Measurements from ENCODE around the gene CDH4. TPM values are rescaled to one million over a fixed set of nuclear protein-coding genes. Genes with fewer than 3 reads are reported as not detected.

The CDH4 gene
- total RNA-seq, 1 experiment from 2014 or later: not detected

DNA sequence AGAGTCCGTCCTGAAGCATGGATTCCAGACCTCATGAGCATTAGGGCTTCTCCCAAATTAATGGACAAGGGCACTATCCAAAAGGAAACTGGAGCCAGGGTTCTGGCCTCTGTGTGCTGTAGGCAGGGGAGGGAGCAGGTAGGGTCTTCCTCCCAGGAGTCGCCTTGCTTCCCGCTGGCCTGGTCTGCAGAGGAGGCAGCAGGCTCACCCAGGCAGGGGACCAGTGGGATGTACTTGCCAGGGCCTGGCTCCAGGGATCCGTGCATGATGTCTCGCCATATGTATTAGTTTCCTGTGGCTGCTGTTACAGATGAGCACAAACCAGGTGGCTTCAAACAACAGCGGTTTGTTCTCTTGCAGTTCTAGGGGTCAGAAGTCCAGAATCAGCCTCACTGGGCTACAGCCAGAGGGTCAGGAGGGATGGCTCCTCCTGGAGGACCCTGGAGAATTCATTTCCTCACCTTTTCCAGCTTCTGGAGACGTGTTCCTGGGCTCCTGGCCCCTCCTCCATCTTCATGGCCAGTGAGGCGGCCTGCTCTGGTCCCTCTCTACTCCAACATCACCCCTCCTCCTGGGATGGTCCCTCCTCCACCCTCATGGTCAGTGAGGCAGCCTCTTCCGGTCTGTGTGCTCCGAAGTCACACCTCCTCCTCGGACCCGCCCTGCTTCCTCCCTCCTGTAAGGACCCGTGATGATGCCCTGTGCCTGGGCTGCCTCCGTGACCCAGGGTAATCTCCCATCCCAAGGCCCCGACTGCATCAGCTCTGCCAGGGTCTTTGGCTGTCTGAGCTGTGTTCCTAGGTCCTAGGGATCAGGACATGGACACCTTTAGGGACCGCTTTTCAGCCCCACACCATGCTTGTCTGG lies 329.1 kb downstream of the CDH4 start:
- no TSS peak for BruUV-seq (replicated peaks)
- ATAC-seq: no peak
- Histone ChIP-seq H3K4me3 (ENCODE audit: low read depth in 2 of 2, low read length in 2 of 2) (no peak overlapping the region), H3K27ac (ENCODE audit: low read length) (no peak overlapping the region), H3K36me3 (ENCODE audit: control insufficient read depth, insufficient read depth, low read length) (no peaks in the 10 kb centered on the region), H3K27me3 (ENCODE audit: control insufficient read depth, insufficient read depth, low read length) (peaks cover 3% of the 10 kb centered on the region; the same call in 1 of the 2 replicates), H3K4me1 (ENCODE audit: control insufficient read depth, insufficient read depth, low read length) (no peaks in the 10 kb centered on the region), H3K9me3 (ENCODE audit: control insufficient read depth, insufficient read depth, low read depth, low read length) (no peaks in the 10 kb centered on the region)
- intact Hi-C loops (cut with micrococcal nuclease; ENCODE audit: unreplicated experiment) (no loop called here), in situ Hi-C loops (cut with HindIII; ENCODE audit: low pct_unique_long_range_greater_than_20kb, low sequenced_read_pairs) (no loop called here)
- no peak for DNase-seq (ENCODE audit: low read depth, low spot score)
- TF ChIP-seq, protein P1, sequence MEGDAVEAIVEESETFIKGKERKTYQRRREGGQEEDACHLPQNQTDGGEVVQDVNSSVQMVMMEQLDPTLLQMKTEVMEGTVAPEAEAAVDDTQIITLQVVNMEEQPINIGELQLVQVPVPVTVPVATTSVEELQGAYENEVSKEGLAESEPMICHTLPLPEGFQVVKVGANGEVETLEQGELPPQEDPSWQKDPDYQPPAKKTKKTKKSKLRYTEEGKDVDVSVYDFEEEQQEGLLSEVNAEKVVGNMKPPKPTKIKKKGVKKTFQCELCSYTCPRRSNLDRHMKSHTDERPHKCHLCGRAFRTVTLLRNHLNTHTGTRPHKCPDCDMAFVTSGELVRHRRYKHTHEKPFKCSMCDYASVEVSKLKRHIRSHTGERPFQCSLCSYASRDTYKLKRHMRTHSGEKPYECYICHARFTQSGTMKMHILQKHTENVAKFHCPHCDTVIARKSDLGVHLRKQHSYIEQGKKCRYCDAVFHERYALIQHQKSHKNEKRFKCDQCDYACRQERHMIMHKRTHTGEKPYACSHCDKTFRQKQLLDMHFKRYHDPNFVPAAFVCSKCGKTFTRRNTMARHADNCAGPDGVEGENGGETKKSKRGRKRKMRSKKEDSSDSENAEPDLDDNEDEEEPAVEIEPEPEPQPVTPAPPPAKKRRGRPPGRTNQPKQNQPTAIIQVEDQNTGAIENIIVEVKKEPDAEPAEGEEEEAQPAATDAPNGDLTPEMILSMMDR (IDR thresholded peaks at IDR 0.05): no peak
- TF ChIP-seq SIN3A (IDR thresholded peaks at IDR 0.05; ENCODE audit: borderline replicate concordance, insufficient read depth, low read depth, low read length) (no peak), TCF7L2 (IDR thresholded peaks at IDR 0.05; ENCODE audit: low read depth, low read length) (no peak), POLR2AphosphoS5 (IDR thresholded peaks at IDR 0.05; ENCODE audit: low read depth, low read length) (no peak)
- TF ChIP-seq, protein P2, sequence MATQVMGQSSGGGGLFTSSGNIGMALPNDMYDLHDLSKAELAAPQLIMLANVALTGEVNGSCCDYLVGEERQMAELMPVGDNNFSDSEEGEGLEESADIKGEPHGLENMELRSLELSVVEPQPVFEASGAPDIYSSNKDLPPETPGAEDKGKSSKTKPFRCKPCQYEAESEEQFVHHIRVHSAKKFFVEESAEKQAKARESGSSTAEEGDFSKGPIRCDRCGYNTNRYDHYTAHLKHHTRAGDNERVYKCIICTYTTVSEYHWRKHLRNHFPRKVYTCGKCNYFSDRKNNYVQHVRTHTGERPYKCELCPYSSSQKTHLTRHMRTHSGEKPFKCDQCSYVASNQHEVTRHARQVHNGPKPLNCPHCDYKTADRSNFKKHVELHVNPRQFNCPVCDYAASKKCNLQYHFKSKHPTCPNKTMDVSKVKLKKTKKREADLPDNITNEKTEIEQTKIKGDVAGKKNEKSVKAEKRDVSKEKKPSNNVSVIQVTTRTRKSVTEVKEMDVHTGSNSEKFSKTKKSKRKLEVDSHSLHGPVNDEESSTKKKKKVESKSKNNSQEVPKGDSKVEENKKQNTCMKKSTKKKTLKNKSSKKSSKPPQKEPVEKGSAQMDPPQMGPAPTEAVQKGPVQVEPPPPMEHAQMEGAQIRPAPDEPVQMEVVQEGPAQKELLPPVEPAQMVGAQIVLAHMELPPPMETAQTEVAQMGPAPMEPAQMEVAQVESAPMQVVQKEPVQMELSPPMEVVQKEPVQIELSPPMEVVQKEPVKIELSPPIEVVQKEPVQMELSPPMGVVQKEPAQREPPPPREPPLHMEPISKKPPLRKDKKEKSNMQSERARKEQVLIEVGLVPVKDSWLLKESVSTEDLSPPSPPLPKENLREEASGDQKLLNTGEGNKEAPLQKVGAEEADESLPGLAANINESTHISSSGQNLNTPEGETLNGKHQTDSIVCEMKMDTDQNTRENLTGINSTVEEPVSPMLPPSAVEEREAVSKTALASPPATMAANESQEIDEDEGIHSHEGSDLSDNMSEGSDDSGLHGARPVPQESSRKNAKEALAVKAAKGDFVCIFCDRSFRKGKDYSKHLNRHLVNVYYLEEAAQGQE (IDR thresholded peaks at IDR 0.05; ENCODE audit: insufficient read depth in 1 of 2, low read depth in 2 of 2, low read length in 1 of 2): no peak
- ChIA-PET CTCF (interaction anchor here (0.6 kb wide), 1 partner anchor 43 kb away, joined by 3 read pairs; no protein-coding TSS in a partner anchor), POLR2A (no interaction called here)

DNA sequence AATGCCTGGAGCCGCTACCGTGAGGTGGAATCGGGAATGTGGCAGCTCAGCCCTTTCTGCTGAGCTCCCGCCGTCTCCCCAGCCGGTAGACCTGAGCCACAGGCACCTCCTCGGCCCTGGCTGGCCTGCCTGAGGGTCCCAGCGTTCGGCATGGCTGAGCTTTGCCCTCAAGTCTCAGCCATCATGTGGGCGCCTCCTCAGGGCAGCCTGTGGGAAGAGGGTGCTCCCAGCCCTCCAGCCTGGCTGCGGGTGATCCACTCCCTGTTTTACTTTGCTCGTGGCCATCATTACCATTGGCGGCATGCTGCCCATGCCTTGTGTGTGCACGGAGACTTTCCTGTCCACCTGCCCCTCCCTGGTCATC lies 329.7 kb downstream of the CDH4 start:
- H3K9me3 ChIP-seq (ENCODE audit: control insufficient read depth, insufficient read depth, low read depth, low read length): no peaks in the 10 kb centered on the region
- TF ChIP-seq, protein P1 (IDR thresholded peaks at IDR 0.05): no peak
- TF ChIP-seq TCF7L2 (IDR thresholded peaks at IDR 0.05; ENCODE audit: low read depth, low read length) (no peak), SIN3A (IDR thresholded peaks at IDR 0.05; ENCODE audit: borderline replicate concordance, insufficient read depth, low read depth, low read length) (no peak), POLR2AphosphoS5 (IDR thresholded peaks at IDR 0.05; ENCODE audit: low read depth, low read length) (no peak)
- TF ChIP-seq, protein P2 (IDR thresholded peaks at IDR 0.05; ENCODE audit: insufficient read depth in 1 of 2, low read depth in 2 of 2, low read length in 1 of 2): no peak
- H3K4me3 ChIP-seq (ENCODE audit: low read depth in 2 of 2, low read length in 2 of 2): no peak overlapping the region
- in situ Hi-C loops (cut with HindIII; ENCODE audit: low pct_unique_long_range_greater_than_20kb, low sequenced_read_pairs): no loop called here
- H3K4me1 ChIP-seq (ENCODE audit: control insufficient read depth, insufficient read depth, low read length): no peaks in the 10 kb centered on the region
- ChIA-PET POLR2A (no interaction called here), CTCF (interaction anchor here (0.6 kb wide), 1 partner anchor 44 kb away, joined by 3 read pairs; no protein-coding TSS in a partner anchor)
- peaks cover 2% of the 10 kb centered on the region; the same call in 1 of the 2 replicates for H3K27me3 ChIP-seq (ENCODE audit: control insufficient read depth, insufficient read depth, low read length)
- no peak for DNase-seq (ENCODE audit: low read depth, low spot score)
- BruUV-seq (replicated peaks): no TSS peak
- ATAC-seq: no peak
- H3K27ac ChIP-seq (ENCODE audit: low read length): no peak overlapping the region
- intact Hi-C loops (cut with micrococcal nuclease; ENCODE audit: unreplicated experiment): no loop called here
- no peaks in the 10 kb centered on the region for H3K36me3 ChIP-seq (ENCODE audit: control insufficient read depth, insufficient read depth, low read length)
